Esophagus muscularis mucosa (tissue), 4 donors: ENCODE results near the gene AFAP1L2. TPM values are rescaled to one million over a fixed set of nuclear protein-coding genes. Genes with fewer than 3 reads are reported as not detected.
A peak's percentile ranks its signal among the peaks of the same experiment; 100 is the strongest.

Experiments used
- DNase-seq: peaks from one replicate; pipeline ENCODE4 v3.0.0-alpha.2; 2017; ENCODE audit errors: extremely low spot score
- H3K27ac ChIP-seq, 4 donors: fragments of 200-600 bp; sonication (generic); replicated peaks in 1 of 4; 1 replicate in 3 of 4; 2 replicates in 1 of 4; pipeline ENCODE4 v1.5.1; 2016 to 2019; ENCODE audit warnings: mild to moderate bottlenecking in 1 of 4
- H3K27me3 ChIP-seq, 4 donors: fragments of 200-600 bp; sonication (generic); one replicate each; pipeline versions ENCODE4 v1.5.1 to v1.6.0; 2016 to 2019
- H3K36me3 ChIP-seq, 4 donors: fragments of 200-600 bp; sonication (generic); one replicate each; pipeline ENCODE4 v1.5.1; 2016 to 2019
- H3K4me1 ChIP-seq, 4 donors: fragments of 200-600 bp; sonication (generic); one replicate each; pipeline ENCODE4 v1.5.1; 2016 to 2019
- H3K4me3 ChIP-seq, 4 donors: fragments of 200-600 bp; sonication (generic); 1 replicate in 2 of 4; 2 replicates in 2 of 4; pipeline ENCODE4 v1.5.1; 2016 to 2019; ENCODE audit warnings: mild to moderate bottlenecking in 4 of 4, moderate library complexity in 1 of 4
- H3K9me3 ChIP-seq, 4 donors: fragments of 200-600 bp; sonication (generic); 1 replicate in 3 of 4; 2 replicates in 1 of 4; pipeline ENCODE4 v1.5.1; 2016 to 2019
- EP300 ChIP-seq: sonication (generic); formaldehyde crosslinking; IDR thresholded peaks from one replicate; pipeline ENCODE4 v1.6.1; 2017; ENCODE audit warnings: antibody characterized with exemption
- POLR2A ChIP-seq: fragments of 450-650 bp; IDR thresholded peaks from one replicate; pipeline ENCODE4 v1.6.1; 2017; ENCODE audit warnings: antibody characterized with exemption, moderate library complexity, mild to moderate bottlenecking, low read depth
- POLR2AphosphoS5 ChIP-seq, 2 donors: sonication (generic); formaldehyde crosslinking; IDR thresholded peaks; one replicate each; pipeline ENCODE4 v1.6.1; 2017; ENCODE audit warnings: antibody characterized with exemption in 2 of 2
- WGBS: methylation state at CpG from one replicate; pipeline ENCODE4 v1.1.5; 2018; 5-methylcytosine and 5-hydroxymethylcytosine counted together
- intact Hi-C: fragments of 100-400 bp; cut with DNase I; formaldehyde crosslinking; loops from one replicate; pipeline ENCODE4 v1.15.1; 2023
- total RNA-seq, 4 donors: library from RNA; depleted of rRNA; stranded (reverse); fragments of >200 nt; gene quantifications; one replicate each; pipeline versions ENCODE4 v1.1.0 to v1.2.1, GENCODE V29; 2016
- TF ChIP-seq, protein P1 (sequence below), 3 experiments: fragments of 200-600 bp in 2 of 3; fragments of 450-650 bp in 1 of 3; sonication (generic) in 2 of 3; IDR thresholded peaks; one replicate each; pipeline ENCODE4 v1.5.1; 2017 to 2019; ENCODE audit warnings: antibody characterized with exemption in 3 of 3, mild to moderate bottlenecking in 2 of 3, moderate library complexity in 1 of 3

The AFAP1L2 gene
- total RNA-seq, 4 donors from 2014 or later = 18.5 to 23.2 (median 19.9) TPM

DNA sequence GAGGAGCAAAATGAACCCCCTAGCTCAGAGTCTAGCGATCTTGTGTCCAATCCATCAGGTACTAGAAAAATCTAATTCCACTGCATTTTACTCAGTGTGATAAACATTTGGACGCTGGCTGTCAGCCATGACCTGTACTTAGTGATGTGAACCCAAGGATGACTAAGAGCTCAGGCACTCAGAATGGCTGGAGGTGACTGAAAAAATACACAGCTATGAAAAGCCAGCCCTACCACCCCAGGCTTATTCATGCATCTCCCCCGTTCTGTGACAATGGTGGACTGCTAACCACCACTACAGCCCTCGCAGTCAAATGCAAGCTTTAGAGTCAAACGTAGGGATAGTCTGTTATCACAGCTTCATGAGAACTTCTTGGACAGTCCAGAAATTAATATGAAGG, 14.9 kb downstream of the AFAP1L2 start:
- 68% methylated on average over 5 of the region's 5 CpGs for WGBS
- Histone ChIP-seq H3K36me3 (peaks cover 0 to 3% (median 0%) of the 10 kb centered on the region in 4 donors), H3K27me3 (no peaks in the 10 kb centered on the region), H3K9me3 (no peaks in the 10 kb centered on the region), H3K27ac (peak overlapping the region in 2 of 4 donors; percentile 11 to 34), H3K4me1 (peaks cover 20 to 85% (median 76%) of the 10 kb centered on the region in 4 donors), H3K4me3 (no peak overlapping the region)
- DNase-seq = no peak
- TF ChIP-seq POLR2AphosphoS5 (IDR thresholded peaks at IDR 0.05) (peak; percentile 18 to 28), POLR2A (no peak)
- intact Hi-C loops = no loop called here

DNA sequence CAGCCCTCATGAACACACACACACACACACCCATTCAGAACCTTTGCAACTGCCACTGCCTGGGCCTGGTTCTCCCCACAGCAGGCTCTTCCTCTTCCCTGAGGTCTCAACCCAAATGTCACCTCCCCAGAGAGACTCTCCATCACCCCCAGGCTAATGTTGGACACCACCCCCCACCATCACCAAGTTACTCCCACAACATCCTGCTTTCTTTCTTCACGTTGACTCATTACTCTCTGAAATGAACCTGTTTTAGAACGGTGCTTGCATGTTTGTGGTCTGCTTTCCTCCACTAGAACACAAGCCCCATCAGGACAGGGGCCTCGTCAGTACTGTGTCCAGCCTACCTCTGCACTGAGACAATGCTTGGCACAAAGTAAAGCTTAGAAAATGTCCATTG, 16.0 kb downstream of the AFAP1L2 start:
- TF ChIP-seq POLR2AphosphoS5 (IDR thresholded peaks at IDR 0.05) (no peak), EP300 (no peak), POLR2A (no peak)
- TF ChIP-seq, protein P1, sequence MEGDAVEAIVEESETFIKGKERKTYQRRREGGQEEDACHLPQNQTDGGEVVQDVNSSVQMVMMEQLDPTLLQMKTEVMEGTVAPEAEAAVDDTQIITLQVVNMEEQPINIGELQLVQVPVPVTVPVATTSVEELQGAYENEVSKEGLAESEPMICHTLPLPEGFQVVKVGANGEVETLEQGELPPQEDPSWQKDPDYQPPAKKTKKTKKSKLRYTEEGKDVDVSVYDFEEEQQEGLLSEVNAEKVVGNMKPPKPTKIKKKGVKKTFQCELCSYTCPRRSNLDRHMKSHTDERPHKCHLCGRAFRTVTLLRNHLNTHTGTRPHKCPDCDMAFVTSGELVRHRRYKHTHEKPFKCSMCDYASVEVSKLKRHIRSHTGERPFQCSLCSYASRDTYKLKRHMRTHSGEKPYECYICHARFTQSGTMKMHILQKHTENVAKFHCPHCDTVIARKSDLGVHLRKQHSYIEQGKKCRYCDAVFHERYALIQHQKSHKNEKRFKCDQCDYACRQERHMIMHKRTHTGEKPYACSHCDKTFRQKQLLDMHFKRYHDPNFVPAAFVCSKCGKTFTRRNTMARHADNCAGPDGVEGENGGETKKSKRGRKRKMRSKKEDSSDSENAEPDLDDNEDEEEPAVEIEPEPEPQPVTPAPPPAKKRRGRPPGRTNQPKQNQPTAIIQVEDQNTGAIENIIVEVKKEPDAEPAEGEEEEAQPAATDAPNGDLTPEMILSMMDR (IDR thresholded peaks at IDR 0.05) = no peak
- H3K4me1 ChIP-seq = peaks cover 20 to 74% (median 65%) of the 10 kb centered on the region in 4 donors
- H3K9me3 ChIP-seq = no peaks in the 10 kb centered on the region
- DNase-seq = no peak
- intact Hi-C loops = no loop called here
- H3K36me3 ChIP-seq = peaks cover 0 to 3% (median 0%) of the 10 kb centered on the region in 4 donors
- no peak overlapping the region for H3K27ac ChIP-seq
- H3K27me3 ChIP-seq = no peaks in the 10 kb centered on the region
- H3K4me3 ChIP-seq = no peak overlapping the region
- 61% methylated on average over 3 of the region's 3 CpGs for WGBS

DNA sequence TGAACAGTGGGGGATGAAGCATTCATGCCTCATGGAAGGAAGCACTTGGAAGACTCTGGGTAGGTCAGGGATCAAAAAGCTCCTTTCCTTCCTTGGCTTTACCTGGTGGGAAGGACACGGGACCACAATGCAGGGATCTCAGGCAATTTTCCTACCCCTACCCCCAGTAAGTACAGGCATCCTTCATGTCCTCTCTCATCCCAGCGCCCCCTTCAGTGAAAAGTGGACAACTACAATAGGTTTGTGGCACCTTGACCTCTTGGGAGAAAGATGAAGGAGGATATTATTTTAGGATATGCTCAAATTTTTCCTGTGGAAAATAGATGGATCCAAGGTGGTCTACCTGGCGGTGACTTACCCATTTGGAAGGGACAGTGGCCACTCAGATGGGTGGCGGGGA, 16.5 kb downstream of the AFAP1L2 start:
- intact Hi-C loops = no loop called here
- H3K4me3 ChIP-seq = no peak overlapping the region
- no peaks in the 10 kb centered on the region for H3K9me3 ChIP-seq
- peaks cover 0 to 3% (median 0%) of the 10 kb centered on the region in 4 donors for H3K36me3 ChIP-seq
- H3K27ac ChIP-seq = no peak overlapping the region
- 83% methylated on average over 4 of the region's 4 CpGs for WGBS
- H3K4me1 ChIP-seq = peaks cover 15 to 69% (median 60%) of the 10 kb centered on the region in 4 donors
- no peak for TF ChIP-seq EP300
- TF ChIP-seq POLR2AphosphoS5 (IDR thresholded peaks at IDR 0.05) = no peak
- TF ChIP-seq, protein P1 (IDR thresholded peaks at IDR 0.05) = no peak
- TF ChIP-seq POLR2A = no peak
- no peak for DNase-seq
- H3K27me3 ChIP-seq = no peaks in the 10 kb centered on the region

DNA sequence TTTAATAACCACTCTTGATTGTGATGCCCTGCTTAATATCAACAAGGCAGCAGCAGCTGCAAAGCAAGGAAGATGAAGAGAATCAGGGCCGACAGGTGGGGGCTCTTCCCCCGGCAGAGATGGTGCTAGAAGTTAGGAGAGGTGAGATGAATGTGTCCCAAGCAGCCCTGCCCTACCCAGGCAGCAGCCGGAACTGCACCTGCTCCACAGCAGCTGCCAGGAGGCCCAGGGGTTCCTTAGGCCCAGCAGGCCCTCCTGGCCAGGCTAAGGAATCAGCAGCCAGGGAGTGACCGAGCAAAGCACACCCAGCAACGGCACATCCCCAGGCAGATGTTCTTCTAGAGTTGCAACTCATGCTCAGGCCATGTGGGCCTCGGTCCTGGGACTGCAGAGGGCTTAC, 17.9 kb downstream of the AFAP1L2 start:
- Histone ChIP-seq H3K27me3 (no peaks in the 10 kb centered on the region), H3K27ac (no peak overlapping the region), H3K36me3 (peaks cover 0 to 3% (median 0%) of the 10 kb centered on the region in 4 donors), H3K9me3 (no peaks in the 10 kb centered on the region), H3K4me1 (peaks cover 7 to 56% (median 49%) of the 10 kb centered on the region in 4 donors), H3K4me3 (no peak overlapping the region)
- no peak for DNase-seq
- TF ChIP-seq POLR2AphosphoS5 (IDR thresholded peaks at IDR 0.05) = no peak
- TF ChIP-seq, protein P1 (IDR thresholded peaks at IDR 0.05) = no peak
- intact Hi-C loops = no loop called here
- 94% methylated on average over 5 of the region's 6 CpGs for WGBS

DNA sequence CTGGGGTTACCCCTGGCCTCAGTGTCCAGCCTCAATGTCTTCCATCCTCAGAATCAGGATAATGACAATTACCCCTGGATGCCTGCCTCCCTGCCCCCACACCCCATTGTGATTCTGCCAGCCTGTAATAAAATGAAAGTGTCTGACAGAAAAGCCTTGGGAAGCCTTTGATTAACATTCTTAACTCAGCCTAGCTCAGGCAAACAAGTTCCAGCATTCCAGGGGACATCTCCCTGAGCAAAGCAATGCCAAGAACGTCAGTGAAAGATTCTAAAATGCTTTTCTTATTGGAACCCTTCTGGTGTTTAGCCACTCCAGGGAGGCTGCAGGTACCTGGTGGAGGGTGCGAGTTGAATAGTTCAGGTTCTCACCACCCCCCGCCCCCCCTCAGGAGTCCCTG, 18.7 kb downstream of the AFAP1L2 start:
- Histone ChIP-seq H3K9me3 (no peaks in the 10 kb centered on the region), H3K4me3 (no peak overlapping the region), H3K27ac (no peak overlapping the region), H3K36me3 (peaks cover 0 to 3% (median 0%) of the 10 kb centered on the region in 4 donors), H3K4me1 (peaks cover 7 to 47% (median 41%) of the 10 kb centered on the region in 4 donors), H3K27me3 (no peaks in the 10 kb centered on the region)
- intact Hi-C loops = no loop called here
- no peak for DNase-seq
- TF ChIP-seq EP300 = no peak
- no peak for TF ChIP-seq POLR2AphosphoS5 (IDR thresholded peaks at IDR 0.05)
- TF ChIP-seq, protein P1 (IDR thresholded peaks at IDR 0.05) = no peak
- TF ChIP-seq POLR2A = no peak
- WGBS = 67% methylated on average over 3 of the region's 3 CpGs
